ENCODE results near the gene FOXJ1.

The FOXJ1 gene

GRCh38 chr17:76089680-76090516 lies 51.1 kb downstream of the FOXJ1 start:
- DNase-seq = no peak

GRCh38 chr17:76088868-76089576 lies 52.0 kb downstream of the FOXJ1 start:
- DNase-seq = no peak

GRCh38 chr17:76088041-76088867 lies 52.8 kb downstream of the FOXJ1 start:
- no peak for DNase-seq

- no peak for DNase-seq
Measured at GRCh38 chr17:76087531-76087930, 53.5 kb downstream of the FOXJ1 start.

- DNase-seq = no peak
Measured at GRCh38 chr17:76086384-76086783, 54.7 kb downstream of the FOXJ1 start.
